HepG2 (cell line): Measurements from ENCODE around the gene FBXO7. TPM values are rescaled to one million over a fixed set of nuclear protein-coding genes. Genes with fewer than 3 reads are reported as not detected.

Experiments used
- ATAC-seq: fragments of 200-7000 bp; cut with Tn5 transposase; 3 replicates; pipeline ENCODE4 v1.9.1; 2020; ENCODE audit warnings: mild to moderate bottlenecking, moderate library complexity
- BruUV-seq: library from RNA; stranded (reverse); fragments of 400-500 nt; replicated peaks from 2 replicates; lab custom pipeline; 2021; lab: Mats Ljungman, UMichigan
- CTCF ChIA-PET: fragments of 300-600 bp; formaldehyde crosslinking; extraction: SDS; loops from one replicate; lab custom pipeline; 2021; ENCODE audit warnings: low total read pairs, inconsistent platforms, low intra/inter-chr PET ratio; lab: Yijun Ruan, JAX
- POLR2A ChIA-PET: fragments of 350-600 bp; sonication (Branson Sonifier 250); formaldehyde crosslinking; loops from one replicate; lab custom pipeline; 2020; ENCODE audit warnings: antibody characterized with exemption, inconsistent platforms; lab: Yijun Ruan, JAX
- DNase-seq: peaks from one replicate; pipeline ENCODE4 v3.0.0-alpha.2; 2015; ENCODE audit warnings: low spot score
- FAIRE-seq: peaks from 3 replicates; lab custom pipeline; 2011; peaks lifted over from hg19 to GRCh38; lab: Jason Lieb, UNC
- H2AFZ ChIP-seq: one replicate; pipeline ENCODE4 v1.6.1; 2011; ENCODE audit warnings: low read length, inconsistent platforms
- H3K27ac ChIP-seq: fragments of 300-600 bp; 3 replicates; pipeline ENCODE4 v1.8.0; 2011; ENCODE audit warnings: mixed run types, mild to moderate bottlenecking, mixed read lengths, low read length, inconsistent platforms; ENCODE audit not compliant: insufficient read depth; ENCODE audit errors: extremely low read length
- H3K27me3 ChIP-seq, 2 experiments: fragments of 200-600 bp in 1 of 2; 2 replicates in 1 of 2; 3 replicates in 1 of 2; pipeline versions ENCODE4 v1.6.0 to v1.8.0; 2011; ENCODE audit warnings: low read length in 2 of 2, mild to moderate bottlenecking in 2 of 2, moderate library complexity in 2 of 2, inconsistent platforms in 1 of 2; ENCODE audit not compliant: insufficient read depth in 2 of 2, control insufficient read depth in 1 of 2
- H3K36me3 ChIP-seq, 2 experiments: fragments of 200-600 bp in 1 of 2; replicated peaks in 1 of 2; 2 replicates in 1 of 2; 3 replicates in 1 of 2; pipeline versions ENCODE4 v1.5.1 to v1.8.0; 2011; ENCODE audit warnings: low read length in 2 of 2, inconsistent platforms in 1 of 2; ENCODE audit not compliant: insufficient read depth in 2 of 2, control insufficient read depth in 1 of 2
- H3K4me1 ChIP-seq: 2 replicates; pipeline ENCODE4 v1.5.1; 2012; ENCODE audit warnings: low read length, inconsistent platforms; ENCODE audit not compliant: insufficient read depth
- H3K4me2 ChIP-seq: 2 replicates; pipeline ENCODE4 v1.6.0; 2011; ENCODE audit warnings: low read depth, low read length, inconsistent platforms
- H3K4me3 ChIP-seq, 3 experiments: fragments of 200-600 bp in 1 of 3; sonication (generic), shearing (Covaris generic) in 1 of 3; replicated peaks in 1 of 3; 2 replicates each; pipeline ENCODE4 v1.5.1; 2011 to 2016; ENCODE audit warnings: low read length in 3 of 3, inconsistent platforms in 2 of 3, low read depth in 2 of 3, mild to moderate bottlenecking in 2 of 3, control low read depth in 1 of 3, mixed read lengths in 1 of 3; ENCODE audit not compliant: insufficient read depth in 1 of 3
- H3K79me2 ChIP-seq: one replicate; pipeline ENCODE4 v1.6.1; 2011; ENCODE audit warnings: low read length, inconsistent platforms; ENCODE audit not compliant: insufficient read depth
- H3K9ac ChIP-seq: 2 replicates; pipeline ENCODE4 v1.6.0; 2011; ENCODE audit warnings: mild to moderate bottlenecking, low read depth, low read length, inconsistent platforms; ENCODE audit not compliant: insufficient read depth
- H3K9me3 ChIP-seq: 2 replicates; pipeline ENCODE4 v1.5.1; 2012; ENCODE audit warnings: mild to moderate bottlenecking, low read length
- H4K20me1 ChIP-seq: 2 replicates; pipeline ENCODE4 v1.6.0; 2011; ENCODE audit warnings: inconsistent platforms, mild to moderate bottlenecking, low read length, moderate library complexity; ENCODE audit not compliant: insufficient read depth
- BHLHE40 ChIP-seq: IDR thresholded peaks from 2 replicates; pipeline ENCODE4 v1.6.1; 2011; ENCODE audit warnings: low read length, improper control_type of control experiment
- DMAP1 ChIP-seq: IDR thresholded peaks from 2 replicates; pipeline ENCODE4 v1.6.1; 2016
- GPN1 ChIP-seq: sonication (generic); formaldehyde crosslinking; IDR thresholded peaks from 2 replicates; pipeline ENCODE4 v1.5.1; 2020; ENCODE audit warnings: missing genetic modification reagents, borderline replicate concordance
- HOXA9 ChIP-seq: sonication (generic); formaldehyde crosslinking; IDR thresholded peaks from 2 replicates; pipeline ENCODE4 v1.8.1; 2022; ENCODE audit warnings: missing genetic modification reagents, mild to moderate bottlenecking, moderate library complexity, borderline replicate concordance
- IRX3 ChIP-seq: sonication (generic); formaldehyde crosslinking; IDR thresholded peaks from 2 replicates; pipeline ENCODE4 v1.8.1; 2023; ENCODE audit warnings: mild to moderate bottlenecking, low read depth, missing genetic modification reagents, borderline replicate concordance
- LCORL ChIP-seq, 2 experiments: fragments of 450-650 bp in 1 of 2; sonication (generic) in 1 of 2; formaldehyde crosslinking in 1 of 2; IDR thresholded peaks; 2 replicates each; pipeline versions ENCODE4 v1.5.0 to v1.6.1; 2017 to 2020; ENCODE audit warnings: antibody characterized with exemption in 1 of 2, missing genetic modification reagents in 1 of 2
- NR2C2 ChIP-seq: sonication (generic); formaldehyde crosslinking; IDR thresholded peaks from 2 replicates; pipeline ENCODE4 v1.4.0; 2020; ENCODE audit warnings: missing genetic modification reagents, mild to moderate bottlenecking, moderate library complexity, borderline replicate concordance
- POLR2AphosphoS2 ChIP-seq: IDR thresholded peaks from 2 replicates; pipeline ENCODE4 v1.6.1; 2011; ENCODE audit warnings: low read depth, low read length, improper control_type of control experiment
- SOX5 ChIP-seq: IDR thresholded peaks from 2 replicates; pipeline ENCODE4 v1.6.1; 2016; ENCODE audit warnings: borderline replicate concordance
- ZBTB26 ChIP-seq: IDR thresholded peaks from 2 replicates; pipeline ENCODE4 v1.6.1; 2016; ENCODE audit warnings: missing compliant biosample characterization, missing genetic modification reagents, borderline replicate concordance
- ZBTB37 ChIP-seq: sonication (generic); formaldehyde crosslinking; IDR thresholded peaks from 2 replicates; pipeline ENCODE4 v1.4.0; 2020; ENCODE audit warnings: mild to moderate bottlenecking, missing genetic modification reagents
- ZBTB38 ChIP-seq: sonication (generic); formaldehyde crosslinking; IDR thresholded peaks from 2 replicates; pipeline ENCODE4 v1.5.1; 2020; ENCODE audit warnings: mild to moderate bottlenecking, missing genetic modification reagents
- ZNF335 ChIP-seq: sonication (generic); formaldehyde crosslinking; IDR thresholded peaks from 2 replicates; pipeline ENCODE4 v1.4.0; 2020; ENCODE audit warnings: missing genetic modification reagents
- ZNF382 ChIP-seq: sonication (generic); formaldehyde crosslinking; IDR thresholded peaks from 2 replicates; pipeline ENCODE4 v1.5.0; 2020; ENCODE audit warnings: missing genetic modification reagents, mild to moderate bottlenecking, borderline replicate concordance
- ZNF513 ChIP-seq: sonication (generic); formaldehyde crosslinking; conservative IDR thresholded peaks from 2 replicates; pipeline ENCODE4 v1.5.0; 2020; ENCODE audit warnings: missing genetic modification reagents
- ZNF562 ChIP-seq: sonication (generic); formaldehyde crosslinking; IDR thresholded peaks from 2 replicates; pipeline ENCODE4 v1.8.0; 2022; ENCODE audit warnings: missing genetic modification reagents, borderline replicate concordance
- ZNF761 ChIP-seq: sonication (generic); formaldehyde crosslinking; conservative IDR thresholded peaks from 2 replicates; pipeline ENCODE4 v1.4.0; 2020; ENCODE audit warnings: mild to moderate bottlenecking, missing genetic modification reagents
- WGBS: methylation state at CpG from one replicate; pipeline ENCODE4 v1.1.6; 2017; ENCODE audit warnings: low lambda C conversion rate; 5-methylcytosine and 5-hydroxymethylcytosine counted together
- in situ Hi-C: cut with HindIII; loops from 2 replicates; pipeline ENCODE4 v1.10.0; 2017; ENCODE audit warnings: low pct_unique_long_range_greater_than_20kb; ENCODE audit not compliant: extremely low pct_ligation_motif_present
- intact Hi-C: fragments of 100-400 bp; cut with micrococcal nuclease; formaldehyde crosslinking; loops from one replicate; pipeline ENCODE4 v1.10.0; 2022; ENCODE audit not compliant: unreplicated experiment
- polyA plus RNA-seq, 8 experiments: library from polyadenylated mRNA; depleted of rRNA in 3 of 8; stranded (reverse) in 7 of 8; unstranded in 1 of 8; fragments of >200 nt; fragmentation: Illumina TruSeq in 4 of 8; extraction: Trizol in 4 of 8; gene quantifications; 2 replicates each; pipeline versions ENCODE4 v1.2.1 to v1.2.3, GENCODE V29; 2011 to 2016; ENCODE audit warnings: low read depth in 4 of 8, missing spikeins in 1 of 8, mixed read lengths in 1 of 8; ENCODE audit not compliant: insufficient read depth in 1 of 8
- total RNA-seq, 5 experiments: library from RNA; depleted of rRNA; stranded (reverse); fragments of >200 nt; fragmentation: Illumina TruSeq; extraction: Trizol; gene quantifications; 2 replicates each; pipeline ENCODE4 v1.2.3, GENCODE V29; 2016; ENCODE audit warnings: low read depth in 1 of 5

The FBXO7 gene
- total and polyA plus RNA-seq, 2 of the 13 experiments (the other 11 are each of a cell fraction or from before 2014, with no cell fraction given): 105 to 172 TPM

- peak; percentile 48; the same call in 1 of the 2 replicates for TF ChIP-seq ZBTB38 (CRISPR knock-in tag)
- no peak for TF ChIP-seq LCORL (IDR thresholded peaks at IDR 0.05)
- TF ChIP-seq LCORL (CRISPR knock-in tag; IDR thresholded peaks at IDR 0.05): no peak
- peak; percentile 29; the same call in 1 of the 2 replicates for TF ChIP-seq NR2C2 (CRISPR knock-in tag)
- 0 out of 2 replicates have a peak, but pooled peaks have one; percentile 6 for TF ChIP-seq ZNF761 (CRISPR knock-in tag)
- no peak for TF ChIP-seq HOXA9
- TF ChIP-seq ZNF335 (CRISPR knock-in tag): no peak
- no peak for TF ChIP-seq DMAP1 (CRISPR knock-in tag)
- TF ChIP-seq SOX5 (CRISPR knock-in tag): no peak
- TF ChIP-seq, all 625 proteins: peak for 16
Measured at GRCh38 chr22:32531228-32531627, 56.6 kb downstream of the FBXO7 start (continued).

GRCh38 chr22:32531931-32532819 is 57.6 kb downstream of the FBXO7 start:
- ATAC-seq: peak; percentile 83
- H3K4me1 ChIP-seq: peaks cover 94% of the 10 kb centered on the region
- H3K27ac ChIP-seq: peak overlapping the region; percentile 78
- WGBS: 6% methylated on average over 17 of the region's 19 CpGs
- H3K4me3 ChIP-seq: peak overlapping the region; percentile 49 to 72 (median 64); a peak in 5 of 6 replicates
- ChIA-PET CTCF (no interaction called here), POLR2A (interaction anchor here (0.6 to 8.1 kb wide), 36 partner anchors 8 to 327 kb away, joined by 3 to 145 read pairs (median 7); partner anchors contain the start of genes FBXO7, RFPL2 and TIMP3)
- in situ Hi-C loops (loop anchor here (25.0 kb wide), 1 partner anchor 680 kb away; no protein-coding TSS in a partner anchor), intact Hi-C loops (loop anchor here (1.0 to 10.0 kb wide), 2 partner anchors 51 to 453 kb away; no protein-coding TSS in a partner anchor)
- peak; percentile 87 for DNase-seq
- no peaks in the 10 kb centered on the region for H3K79me2 ChIP-seq
- H3K9ac ChIP-seq: peak overlapping the region; percentile 76
- TSS peak; percentile 70 for BruUV-seq
- no peaks in the 10 kb centered on the region for H4K20me1 ChIP-seq
- H3K4me2 ChIP-seq: peak overlapping the region; percentile 96
- H2AFZ ChIP-seq: peak overlapping the region; percentile 5
- FAIRE-seq: peak; percentile 91
- no peaks in the 10 kb centered on the region for H3K27me3 ChIP-seq
- H3K9me3 ChIP-seq: no peaks in the 10 kb centered on the region
- H3K36me3 ChIP-seq: no peaks in the 10 kb centered on the region
- no peak for TF ChIP-seq ZNF382
- TF ChIP-seq ZNF562 (CRISPR knock-in tag): no peak
- TF ChIP-seq POLR2AphosphoS2: no peak
- no peak for TF ChIP-seq ZNF513 (CRISPR knock-in tag)
- no peak for TF ChIP-seq ZBTB37 (CRISPR knock-in tag)
- TF ChIP-seq LCORL (IDR thresholded peaks at IDR 0.05): no peak
- TF ChIP-seq LCORL (CRISPR knock-in tag; IDR thresholded peaks at IDR 0.05): peak; percentile 94
- peak; percentile 19; the same call in 1 of the 2 replicates for TF ChIP-seq ZBTB26 (CRISPR knock-in tag)
- TF ChIP-seq BHLHE40: no peak; the same call in 1 of the 2 replicates
- no peak for TF ChIP-seq GPN1
- peak; percentile 94; the same call in 1 of the 2 replicates for TF ChIP-seq IRX3 (CRISPR knock-in tag)
